HepG2 (cell line): ENCODE measurements around the gene TUBB8. TPM values are rescaled to one million over a fixed set of nuclear protein-coding genes. Genes with fewer than 3 reads are reported as not detected.
"Not testable (repeated sequence)": the region's sequence is repeated elsewhere in the genome, so short reads cannot be mapped to it uniquely, and the experiment has no call there.

Source experiments
- ATAC-seq: fragments of 200-7000 bp; cut with Tn5 transposase; 3 replicates; pipeline ENCODE4 v1.9.1; 2020; ENCODE audit warnings: mild to moderate bottlenecking, moderate library complexity
- BruUV-seq: library from RNA; stranded (reverse); fragments of 400-500 nt; replicated peaks from 2 replicates; lab custom pipeline; 2021; lab: Mats Ljungman, UMichigan
- CTCF ChIA-PET: fragments of 300-600 bp; formaldehyde crosslinking; extraction: SDS; loops from one replicate; lab custom pipeline; 2021; ENCODE audit warnings: low total read pairs, inconsistent platforms, low intra/inter-chr PET ratio; lab: Yijun Ruan, JAX
- POLR2A ChIA-PET: fragments of 350-600 bp; sonication (Branson Sonifier 250); formaldehyde crosslinking; loops from one replicate; lab custom pipeline; 2020; ENCODE audit warnings: antibody characterized with exemption, inconsistent platforms; lab: Yijun Ruan, JAX
- DNase-seq: peaks from one replicate; pipeline ENCODE4 v3.0.0-alpha.2; 2015; ENCODE audit warnings: low spot score
- FAIRE-seq: peaks from 3 replicates; lab custom pipeline; 2011; peaks lifted over from hg19 to GRCh38; lab: Jason Lieb, UNC
- H2AFZ ChIP-seq: one replicate; pipeline ENCODE4 v1.6.1; 2011; ENCODE audit warnings: low read length, inconsistent platforms
- H3K27ac ChIP-seq: fragments of 300-600 bp; 3 replicates; pipeline ENCODE4 v1.8.0; 2011; ENCODE audit warnings: mixed run types, mild to moderate bottlenecking, mixed read lengths, low read length, inconsistent platforms; ENCODE audit not compliant: insufficient read depth; ENCODE audit errors: extremely low read length
- H3K27me3 ChIP-seq, 2 experiments: fragments of 200-600 bp in 1 of 2; 2 replicates in 1 of 2; 3 replicates in 1 of 2; pipeline versions ENCODE4 v1.6.0 to v1.8.0; 2011; ENCODE audit warnings: low read length in 2 of 2, mild to moderate bottlenecking in 2 of 2, moderate library complexity in 2 of 2, inconsistent platforms in 1 of 2; ENCODE audit not compliant: insufficient read depth in 2 of 2, control insufficient read depth in 1 of 2
- H3K36me3 ChIP-seq, 2 experiments: fragments of 200-600 bp in 1 of 2; replicated peaks in 1 of 2; 2 replicates in 1 of 2; 3 replicates in 1 of 2; pipeline versions ENCODE4 v1.5.1 to v1.8.0; 2011; ENCODE audit warnings: low read length in 2 of 2, inconsistent platforms in 1 of 2; ENCODE audit not compliant: insufficient read depth in 2 of 2, control insufficient read depth in 1 of 2
- H3K4me1 ChIP-seq: 2 replicates; pipeline ENCODE4 v1.5.1; 2012; ENCODE audit warnings: low read length, inconsistent platforms; ENCODE audit not compliant: insufficient read depth
- H3K4me2 ChIP-seq: 2 replicates; pipeline ENCODE4 v1.6.0; 2011; ENCODE audit warnings: low read depth, low read length, inconsistent platforms
- H3K4me3 ChIP-seq, 3 experiments: fragments of 200-600 bp in 1 of 3; sonication (generic), shearing (Covaris generic) in 1 of 3; replicated peaks in 1 of 3; 2 replicates each; pipeline ENCODE4 v1.5.1; 2011 to 2016; ENCODE audit warnings: low read length in 3 of 3, inconsistent platforms in 2 of 3, low read depth in 2 of 3, mild to moderate bottlenecking in 2 of 3, control low read depth in 1 of 3, mixed read lengths in 1 of 3; ENCODE audit not compliant: insufficient read depth in 1 of 3
- H3K79me2 ChIP-seq: one replicate; pipeline ENCODE4 v1.6.1; 2011; ENCODE audit warnings: low read length, inconsistent platforms; ENCODE audit not compliant: insufficient read depth
- H3K9ac ChIP-seq: 2 replicates; pipeline ENCODE4 v1.6.0; 2011; ENCODE audit warnings: mild to moderate bottlenecking, low read depth, low read length, inconsistent platforms; ENCODE audit not compliant: insufficient read depth
- H3K9me3 ChIP-seq: 2 replicates; pipeline ENCODE4 v1.5.1; 2012; ENCODE audit warnings: mild to moderate bottlenecking, low read length
- H4K20me1 ChIP-seq: 2 replicates; pipeline ENCODE4 v1.6.0; 2011; ENCODE audit warnings: inconsistent platforms, mild to moderate bottlenecking, low read length, moderate library complexity; ENCODE audit not compliant: insufficient read depth
- CTCF ChIP-seq: sonication (generic); formaldehyde crosslinking; IDR thresholded peaks from 2 replicates; pipeline ENCODE4 v1.5.0; 2020; ENCODE audit warnings: mild to moderate bottlenecking, missing genetic modification reagents, moderate library complexity
- STAG1 ChIP-seq: sonication (generic); formaldehyde crosslinking; IDR thresholded peaks from 2 replicates; pipeline ENCODE4 v1.4.0; 2020; ENCODE audit warnings: missing genetic modification reagents
- ZBTB33 ChIP-seq: sonication (generic); formaldehyde crosslinking; IDR thresholded peaks from 2 replicates; pipeline ENCODE4 v1.4.0; 2020; ENCODE audit warnings: missing genetic modification reagents
- ZNF687 ChIP-seq: sonication (generic); formaldehyde crosslinking; IDR thresholded peaks from 2 replicates; pipeline ENCODE4 v1.5.1; 2020; ENCODE audit warnings: mild to moderate bottlenecking, missing genetic modification reagents, moderate library complexity
- WGBS: methylation state at CpG from one replicate; pipeline ENCODE4 v1.1.6; 2017; ENCODE audit warnings: low lambda C conversion rate; 5-methylcytosine and 5-hydroxymethylcytosine counted together
- in situ Hi-C: cut with HindIII; loops from 2 replicates; pipeline ENCODE4 v1.10.0; 2017; ENCODE audit warnings: low pct_unique_long_range_greater_than_20kb; ENCODE audit not compliant: extremely low pct_ligation_motif_present
- intact Hi-C: fragments of 100-400 bp; cut with micrococcal nuclease; formaldehyde crosslinking; loops from one replicate; pipeline ENCODE4 v1.10.0; 2022; ENCODE audit not compliant: unreplicated experiment
- polyA plus RNA-seq, 8 experiments: library from polyadenylated mRNA; depleted of rRNA in 3 of 8; stranded (reverse) in 7 of 8; unstranded in 1 of 8; fragments of >200 nt; fragmentation: Illumina TruSeq in 4 of 8; extraction: Trizol in 4 of 8; gene quantifications; 2 replicates each; pipeline versions ENCODE4 v1.2.1 to v1.2.3, GENCODE V29; 2011 to 2016; ENCODE audit warnings: low read depth in 4 of 8, missing spikeins in 1 of 8, mixed read lengths in 1 of 8; ENCODE audit not compliant: insufficient read depth in 1 of 8
- total RNA-seq, 5 experiments: library from RNA; depleted of rRNA; stranded (reverse); fragments of >200 nt; fragmentation: Illumina TruSeq; extraction: Trizol; gene quantifications; 2 replicates each; pipeline ENCODE4 v1.2.3, GENCODE V29; 2016; ENCODE audit warnings: low read depth in 1 of 5

The TUBB8 gene
- total and polyA plus RNA-seq, 2 of the 13 experiments (the other 11 are each of a cell fraction or from before 2014, with no cell fraction given) = 0.31 to 0.50 TPM

GRCh38 chr10:12444-13314 is 36.4 kb downstream of the TUBB8 start:
- BruUV-seq, H3K79me2 ChIP-seq, H3K9ac ChIP-seq, H3K36me3 ChIP-seq, POLR2A ChIA-PET, H2AFZ ChIP-seq, DNase-seq, in situ Hi-C loops, H3K27ac ChIP-seq, H3K4me3 ChIP-seq, CTCF ChIA-PET, H3K4me1 ChIP-seq, H3K4me2 ChIP-seq, FAIRE-seq, H3K9me3 ChIP-seq, intact Hi-C loops, H3K27me3 ChIP-seq, H4K20me1 ChIP-seq: not testable (repeated sequence)
- 57% methylated on average over 2 of the region's 15 CpGs for WGBS
- ATAC-seq = peak; percentile 59

GRCh38 chr10:11260-11659 is 37.8 kb downstream of the TUBB8 start:
- H3K4me2 ChIP-seq, H3K9ac ChIP-seq, H3K9me3 ChIP-seq, H3K27ac ChIP-seq, DNase-seq, H4K20me1 ChIP-seq, H3K4me1 ChIP-seq, CTCF ChIA-PET, H3K36me3 ChIP-seq, intact Hi-C loops, H3K4me3 ChIP-seq, H3K27me3 ChIP-seq, FAIRE-seq, H3K79me2 ChIP-seq, BruUV-seq, POLR2A ChIA-PET, in situ Hi-C loops, H2AFZ ChIP-seq: not testable (repeated sequence)
- TF ChIP-seq STAG1 (CRISPR knock-in tag) (peak; percentile 48), ZNF687 (CRISPR knock-in tag) (peak; percentile 19; the same call in 1 of the 2 replicates), CTCF (CRISPR knock-in tag) (peak; percentile 62), ZBTB33 (CRISPR knock-in tag) (peak; percentile 92)
- ATAC-seq = peak; percentile 97
- WGBS = no CpG with 5 or more reads among the region's 33 CpGs
